Hematopoietic multipotent progenitor cell treated with erythropoietin and hydrocortisone succinate and interleukin-3 and kit ligand, for 8 days (in vitro differentiated cells): Measurements from ENCODE around the gene PIGN.

Experiments used
- DNase-seq: peaks from one replicate; pipeline ENCODE4 v3.0.0-alpha.2; 2015

Gene PIGN

DNA sequence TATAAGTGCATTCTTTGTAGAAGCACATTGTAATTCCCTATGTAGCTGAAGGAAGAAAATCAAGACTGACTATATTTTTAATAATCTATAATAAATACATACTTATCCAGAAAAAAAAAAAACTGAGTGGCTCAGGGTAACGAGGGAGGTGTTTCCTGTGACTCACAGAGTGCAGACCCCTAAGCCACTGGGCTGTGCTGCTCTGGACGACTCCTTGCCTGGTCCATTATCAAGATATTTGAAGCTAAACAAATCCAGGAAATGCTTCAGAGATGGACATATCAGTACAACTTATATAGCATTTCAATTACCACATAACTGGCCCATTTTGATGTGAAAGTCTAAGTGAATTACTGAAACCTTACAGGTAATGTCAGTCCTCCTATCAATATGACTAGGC lies 80.6 kb downstream of the PIGN start:
- no peak for DNase-seq

DNA sequence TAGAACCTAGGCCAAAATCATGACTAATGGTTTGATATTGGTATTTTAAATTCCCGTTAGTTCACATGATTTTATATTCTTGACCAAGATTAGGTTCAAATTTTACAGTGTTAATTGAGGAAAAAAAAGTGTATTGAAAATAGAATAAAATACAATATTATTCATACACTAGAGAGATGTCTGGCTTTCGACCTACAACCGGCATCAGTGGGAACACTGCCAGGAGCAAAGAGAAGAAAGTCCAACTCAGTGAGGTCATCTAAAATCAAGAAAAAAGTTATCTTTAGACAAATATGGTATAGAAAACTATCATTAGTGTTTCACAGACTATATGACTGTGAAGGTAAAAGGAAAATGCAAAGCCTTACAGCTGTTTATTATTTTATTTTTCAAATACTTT lies 81.5 kb downstream of the PIGN start:
- no peak for DNase-seq

DNA sequence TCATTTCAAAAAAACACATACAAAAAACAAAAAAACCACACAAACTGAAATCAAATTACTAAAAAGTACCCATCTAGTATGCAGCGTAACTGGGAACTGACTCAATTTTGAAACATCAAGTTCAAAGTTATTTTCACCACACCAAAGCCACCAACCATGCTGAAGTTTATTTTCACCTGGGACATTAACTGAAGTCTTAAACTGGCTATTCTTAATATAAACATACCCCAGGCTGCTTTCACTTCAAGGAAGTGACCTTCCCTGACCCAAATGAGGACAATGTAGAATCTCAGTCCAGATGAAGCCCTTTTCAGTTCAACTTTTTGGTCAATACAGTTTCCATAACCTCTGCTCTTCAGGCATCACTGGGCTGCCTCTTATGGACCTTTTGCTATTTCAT lies 84.6 kb downstream of the PIGN start:
- no peak for DNase-seq

DNA sequence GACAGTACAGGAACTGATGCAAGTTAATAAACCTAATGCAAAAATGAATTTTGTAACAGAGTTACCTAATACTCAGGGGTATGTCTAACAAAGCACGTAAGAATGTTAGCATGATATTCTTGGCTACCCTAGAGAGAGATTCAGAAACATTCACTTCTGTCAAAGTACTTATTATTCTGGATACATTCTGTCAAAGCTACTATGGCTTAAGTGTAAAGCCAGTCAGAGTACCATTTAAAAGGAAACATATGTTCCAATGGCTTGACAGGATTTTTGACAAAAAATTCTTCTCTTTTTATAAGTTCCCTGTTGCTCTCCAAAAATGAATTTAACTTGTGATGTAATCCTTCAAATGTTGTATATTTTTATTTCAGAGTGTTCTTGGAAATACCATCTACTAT lies 85.5 kb downstream of the PIGN start:
- DNase-seq, result no peak

DNA sequence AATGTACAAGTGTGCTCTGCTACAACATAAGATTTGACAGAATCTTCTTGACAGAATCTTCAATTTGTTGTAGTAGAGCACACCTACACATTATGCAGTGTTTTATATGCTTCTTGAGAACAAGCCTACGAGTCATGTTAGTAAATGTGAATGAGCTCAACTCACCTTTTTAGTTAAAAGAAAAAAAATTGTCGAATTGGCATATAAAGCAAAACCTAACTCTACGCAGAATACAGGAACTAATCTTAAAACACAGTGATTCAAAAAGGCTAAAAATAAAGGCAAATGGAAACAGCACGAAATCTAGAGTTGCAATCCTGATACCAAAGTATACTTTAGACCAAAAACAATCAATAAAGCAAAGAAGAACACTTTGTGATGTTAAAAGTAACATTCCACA lies 87.9 kb downstream of the PIGN start:
- no peak for DNase-seq

DNA sequence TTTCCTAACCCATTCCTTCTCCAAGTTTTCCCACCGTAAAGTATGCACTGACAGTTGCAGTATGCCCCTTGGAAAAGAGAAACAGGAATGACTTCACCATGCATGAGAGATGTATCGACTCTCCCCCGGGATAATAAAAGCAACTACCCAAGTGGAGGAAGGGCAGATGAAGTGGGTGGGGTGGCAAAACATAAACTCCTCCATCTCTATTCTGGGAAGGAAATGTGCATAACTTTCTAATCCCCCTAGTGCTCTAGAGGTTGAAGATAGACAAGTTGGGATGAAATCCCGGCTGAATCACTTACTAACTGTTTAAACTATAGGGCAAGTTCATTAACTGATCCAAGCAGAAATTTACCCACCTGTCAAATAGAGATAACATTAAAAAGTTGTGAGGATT lies 89.2 kb downstream of the PIGN start:
- no peak for DNase-seq

DNA sequence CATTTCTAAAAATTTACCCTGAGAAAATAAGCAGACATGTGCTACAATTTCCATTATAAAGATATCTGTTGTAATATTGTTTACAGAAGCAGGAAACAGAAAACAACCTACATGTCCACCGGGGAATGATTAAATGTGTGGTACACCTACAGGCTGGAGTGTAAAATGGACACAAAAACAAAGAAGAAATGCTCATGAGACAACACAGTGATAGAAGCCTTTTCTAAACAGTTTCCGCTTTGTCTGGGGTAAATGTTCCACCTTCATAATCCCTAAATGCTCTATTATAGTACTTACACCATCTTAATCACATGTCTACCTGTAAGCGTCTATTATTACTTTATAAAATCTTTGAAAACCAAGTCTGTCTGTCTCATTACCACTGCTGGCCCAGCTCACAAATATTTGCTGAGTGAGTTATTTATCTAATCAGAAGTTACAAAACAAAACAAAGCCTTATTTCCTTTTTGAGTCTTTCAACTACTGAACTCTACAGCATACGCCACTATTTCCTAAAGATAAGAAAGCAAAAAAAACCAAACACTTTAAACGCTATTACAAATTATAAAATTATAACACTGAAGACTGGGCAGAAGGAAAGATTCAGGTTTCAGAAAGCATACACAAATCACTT lies 95.3 kb downstream of the PIGN start:
- no peak for DNase-seq

DNA sequence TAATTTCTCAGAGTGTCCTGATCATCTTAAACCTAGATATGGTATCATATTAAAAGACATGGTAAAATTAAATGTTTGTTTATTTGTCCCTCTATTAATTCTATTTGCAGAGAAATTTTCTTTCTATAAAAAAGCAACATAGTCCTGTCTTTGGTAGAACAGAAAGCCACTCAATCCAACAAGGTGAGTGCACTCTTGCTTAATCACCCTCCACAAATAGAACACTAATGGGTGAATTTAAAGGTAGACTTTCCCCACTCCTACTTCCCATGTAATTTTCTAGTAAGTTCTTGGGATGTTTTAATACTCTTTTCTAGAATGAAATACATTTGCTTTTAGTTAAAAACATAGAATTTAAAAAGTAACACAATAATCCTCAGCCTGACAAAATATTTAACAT lies 97.7 kb downstream of the PIGN start:
- no peak for DNase-seq

DNA sequence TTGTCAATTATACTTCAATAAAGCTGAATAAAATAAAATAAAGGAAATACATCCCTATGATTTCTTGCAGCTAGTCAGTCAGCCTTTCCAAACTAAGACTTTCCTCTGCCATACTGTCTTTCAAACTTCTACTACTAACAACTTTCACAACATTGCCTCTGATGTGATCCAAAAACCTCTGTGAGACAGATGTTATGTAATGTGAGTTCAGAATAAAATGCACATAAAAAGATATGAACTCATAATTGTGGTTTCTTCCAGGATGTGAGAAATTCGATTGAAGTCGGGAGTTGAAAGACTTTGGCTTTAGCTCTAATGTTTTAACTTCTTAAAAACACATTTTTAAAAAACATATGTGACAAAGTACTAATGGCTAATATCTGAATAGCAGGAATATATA lies 98.7 kb downstream of the PIGN start:
- no peak for DNase-seq

DNA sequence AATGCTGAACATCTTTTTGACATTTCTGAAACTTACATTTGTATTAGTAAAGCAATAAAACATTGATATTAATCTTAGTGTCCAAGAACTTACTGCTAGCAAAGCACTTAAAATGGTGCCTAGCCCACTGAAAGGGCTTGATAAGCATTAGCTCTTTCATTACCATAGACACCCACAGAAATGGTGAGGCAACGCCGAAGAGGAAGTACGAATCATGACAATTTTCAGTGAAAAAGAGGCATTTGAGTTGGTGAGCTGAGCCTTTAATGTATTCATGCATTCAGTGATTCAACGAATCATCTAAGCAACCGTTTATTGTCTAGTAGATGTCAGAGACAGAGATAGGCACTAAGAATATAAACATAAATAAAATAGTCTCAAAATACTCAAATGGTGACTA lies 101.1 kb downstream of the PIGN start:
- no peak for DNase-seq

DNA sequence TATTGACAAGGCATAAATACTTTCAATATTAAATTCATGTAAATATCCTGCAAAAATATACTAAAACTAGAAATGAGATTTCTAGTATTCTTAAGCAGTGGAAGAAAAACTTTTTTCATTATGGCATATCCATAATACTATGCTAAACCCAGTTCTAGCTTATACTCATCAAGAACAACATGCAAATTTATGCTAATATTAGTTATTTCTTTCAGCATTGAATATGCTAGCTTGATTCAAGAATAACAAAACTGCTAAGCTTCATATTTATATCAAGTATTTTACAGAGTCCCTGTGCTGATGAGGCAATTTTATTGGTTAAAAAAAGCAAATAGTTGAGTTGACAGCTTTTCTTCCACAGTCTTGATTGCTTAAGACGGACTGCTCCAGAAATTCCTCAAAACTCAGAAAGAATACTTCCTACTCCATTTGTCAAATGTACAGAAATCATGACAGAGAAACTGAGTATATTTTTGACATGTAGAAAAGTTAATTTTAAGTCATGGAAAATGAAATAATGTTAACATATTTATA lies 105.0 kb downstream of the PIGN start:
- no peak for DNase-seq

DNA sequence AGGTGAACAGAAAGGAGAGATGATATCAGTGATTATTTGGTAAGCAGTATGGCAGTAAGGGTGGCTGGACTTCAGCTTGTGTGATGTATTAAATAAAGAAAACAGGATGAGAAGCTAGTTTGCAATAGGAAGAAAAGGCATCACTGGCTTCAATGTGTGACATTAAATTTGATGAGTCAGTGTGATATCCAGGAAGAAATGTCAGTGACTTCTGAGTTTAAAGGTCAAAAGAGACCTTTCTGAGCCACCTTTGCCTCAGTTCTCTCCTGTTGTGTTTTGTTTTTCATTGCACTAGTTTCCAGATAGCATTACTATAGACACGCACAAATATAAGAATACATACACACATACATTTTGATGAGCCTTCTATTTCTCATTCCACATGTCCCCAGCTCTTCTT lies 105.6 kb downstream of the PIGN start:
- DNase-seq, result no peak

DNA sequence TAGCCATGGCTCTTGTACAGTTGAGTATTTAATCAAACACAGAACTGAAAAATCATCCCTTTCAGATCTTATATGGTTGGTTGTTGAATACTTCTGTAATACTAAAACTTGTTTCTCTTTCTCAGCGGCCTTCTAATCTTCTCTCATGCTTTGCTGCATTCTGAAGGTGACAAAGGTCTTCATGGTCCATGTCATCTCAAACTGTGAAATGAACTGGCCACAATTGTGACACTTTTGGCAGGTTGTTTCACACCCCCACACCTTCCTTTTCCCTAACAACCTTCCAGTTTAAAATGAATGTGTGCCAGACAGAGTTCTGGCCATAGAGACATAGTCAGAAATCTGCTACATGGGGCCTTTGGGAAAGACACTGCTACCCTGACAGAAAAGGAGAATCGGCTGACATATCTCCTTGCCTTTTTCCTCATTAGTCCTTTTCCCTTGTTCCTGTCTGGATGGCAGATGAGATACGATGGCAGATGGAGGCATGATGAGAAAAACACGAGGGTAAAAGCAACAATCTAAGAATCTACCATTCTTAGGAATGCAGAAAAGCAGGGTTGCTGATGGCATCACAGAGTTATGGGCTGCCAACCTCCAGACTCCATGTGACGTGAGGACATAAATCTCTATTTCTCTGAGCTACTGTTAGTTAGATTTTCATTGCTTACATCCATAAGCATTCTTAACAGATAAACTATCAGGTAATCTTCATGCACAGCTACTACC lies 106.5 kb downstream of the PIGN start:
- DNase-seq, result no peak

DNA sequence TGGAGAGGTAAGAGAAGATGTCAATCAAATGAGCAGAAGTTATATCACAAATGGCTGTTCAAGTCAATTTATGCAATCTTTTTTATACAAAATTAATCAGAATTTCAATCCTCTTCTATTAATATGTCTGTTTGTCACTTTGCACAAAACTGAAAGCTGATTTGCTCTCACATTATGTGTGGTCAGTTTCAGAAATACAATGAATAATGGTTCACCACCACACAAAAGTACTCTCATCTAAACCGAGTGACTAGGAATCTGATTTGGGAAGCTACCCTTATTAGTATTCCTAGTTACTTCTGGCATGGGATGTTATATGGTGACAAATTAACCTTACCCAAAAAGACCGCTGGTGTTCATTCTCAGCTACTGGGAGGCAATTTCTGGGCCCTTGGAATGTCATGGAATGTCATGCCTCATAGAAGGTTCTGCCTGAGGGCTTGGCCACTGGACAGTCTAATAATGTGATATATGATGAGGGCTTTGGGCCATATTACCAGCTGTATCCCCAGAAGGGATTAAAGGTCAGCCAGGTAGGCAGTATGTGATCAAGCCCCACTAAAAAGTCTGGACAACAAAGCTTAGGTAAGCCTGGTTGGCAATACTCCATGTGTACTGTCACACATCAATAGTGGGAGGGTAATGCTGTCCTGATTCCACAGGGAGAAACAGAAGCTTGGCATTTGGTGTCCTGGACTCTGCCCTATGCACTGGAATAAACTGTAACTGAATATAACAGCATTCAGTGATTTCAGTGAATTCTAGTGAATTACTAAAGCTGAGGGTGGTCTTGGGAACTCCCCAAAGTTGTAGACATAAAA lies 113.2 kb downstream of the PIGN start:
- no peak for DNase-seq

DNA sequence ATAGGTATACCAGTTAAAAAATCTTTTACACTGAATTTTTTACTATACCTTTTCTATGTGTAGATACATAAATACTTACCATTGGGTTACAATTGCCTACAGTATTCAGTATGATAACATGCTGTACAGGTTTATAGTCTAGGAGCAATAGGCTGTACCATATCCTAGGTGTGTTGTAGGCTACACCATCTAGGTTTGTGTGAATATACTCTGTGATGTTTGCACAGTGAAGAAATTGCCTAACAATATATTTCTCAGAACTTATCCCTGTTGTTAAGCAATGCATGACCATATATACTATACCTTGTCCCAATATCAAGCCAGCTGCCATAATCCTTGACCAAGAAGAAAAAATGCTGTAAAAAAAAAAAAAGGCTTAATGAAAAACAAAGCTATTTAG lies 114.5 kb downstream of the PIGN start:
- no peak for DNase-seq

DNA sequence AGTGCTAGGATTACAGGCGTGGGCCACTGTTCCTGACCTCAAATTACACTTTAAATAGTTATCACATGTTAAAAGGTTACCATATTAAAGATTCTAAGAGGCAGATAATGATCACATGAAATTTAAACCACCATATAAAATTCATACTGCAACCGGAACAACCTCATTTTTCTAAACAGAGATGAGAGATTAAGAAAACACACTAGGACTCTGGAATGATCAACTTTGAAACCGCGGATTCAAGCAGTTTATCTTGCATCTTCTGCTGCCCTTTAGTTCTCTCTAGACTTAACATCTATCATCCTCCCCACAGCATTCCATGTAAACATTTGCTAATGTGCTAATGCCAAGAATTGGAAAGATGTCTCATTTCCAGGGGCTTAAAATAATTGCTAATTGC lies 115.8 kb downstream of the PIGN start:
- no peak for DNase-seq

DNA sequence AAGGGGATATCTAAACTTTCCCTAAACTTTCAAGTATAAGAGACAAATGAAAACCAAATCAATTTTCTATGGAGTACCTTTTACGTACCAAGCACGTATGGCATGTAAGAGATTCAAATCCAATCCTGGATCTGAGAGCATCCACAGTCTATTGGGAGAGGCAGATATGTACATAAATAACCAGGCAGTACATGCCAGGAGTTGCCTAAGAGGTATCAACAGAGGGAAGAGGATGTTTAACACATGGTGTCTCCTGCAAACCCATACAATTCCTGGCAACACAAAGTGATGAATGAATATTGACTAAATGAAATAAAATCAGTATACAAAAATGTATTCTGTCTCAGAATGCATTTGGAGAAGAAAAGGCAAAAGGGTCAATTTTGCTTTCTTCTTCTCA lies 116.6 kb downstream of the PIGN start:
- no peak for DNase-seq

DNA sequence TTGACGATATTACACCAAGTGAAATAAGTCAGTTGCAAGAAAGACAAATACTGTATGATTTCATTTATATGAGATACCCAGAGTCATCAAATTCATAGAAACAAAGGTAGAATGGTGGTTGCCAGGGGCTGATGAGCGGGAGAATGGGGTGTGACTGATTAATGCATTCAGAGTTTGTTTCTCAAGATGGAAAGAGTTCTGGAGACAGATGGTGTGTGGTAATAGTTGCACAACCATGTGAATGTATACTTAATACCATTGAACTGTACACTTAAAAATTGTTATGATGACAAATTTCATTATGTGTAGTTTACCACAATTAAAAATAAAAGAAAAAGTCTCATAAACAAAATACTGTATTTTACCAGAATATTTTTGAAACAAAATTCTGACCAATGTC lies 117.3 kb downstream of the PIGN start:
- DNase-seq, result no peak

DNA sequence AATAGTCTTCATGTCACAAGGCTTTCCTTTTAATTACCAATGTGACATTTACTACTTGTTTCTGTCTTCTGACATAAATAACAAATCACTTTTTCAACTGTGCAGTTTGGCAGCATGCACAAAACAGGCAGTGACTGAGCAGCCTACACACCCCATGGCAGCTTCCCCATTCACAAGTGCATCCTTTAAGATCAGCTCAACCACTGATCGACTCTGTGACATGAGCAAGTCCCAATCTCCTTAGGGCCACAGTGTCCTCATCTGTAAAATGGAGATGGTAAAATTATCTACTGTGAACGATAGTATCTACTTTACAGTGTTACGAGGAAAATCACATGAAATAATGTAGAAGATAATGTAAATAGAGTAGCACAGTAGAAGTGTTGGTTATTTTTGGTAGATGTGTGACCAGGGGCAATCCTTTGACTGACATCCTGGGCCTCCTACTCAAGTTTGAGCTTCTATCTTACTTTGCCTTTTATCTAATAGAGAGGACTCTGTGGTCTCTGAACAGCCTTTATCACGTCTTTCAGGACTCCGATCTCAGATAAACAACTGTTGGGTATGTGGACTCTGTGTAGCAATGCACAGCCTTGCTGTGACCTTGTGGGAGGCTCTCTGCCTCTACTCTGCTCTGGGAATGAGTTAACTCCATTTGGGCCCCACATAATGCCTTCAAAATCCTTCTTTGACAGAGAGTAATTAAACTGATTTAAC lies 120.6 kb downstream of the PIGN start:
- peak; percentile 65 for DNase-seq

DNA sequence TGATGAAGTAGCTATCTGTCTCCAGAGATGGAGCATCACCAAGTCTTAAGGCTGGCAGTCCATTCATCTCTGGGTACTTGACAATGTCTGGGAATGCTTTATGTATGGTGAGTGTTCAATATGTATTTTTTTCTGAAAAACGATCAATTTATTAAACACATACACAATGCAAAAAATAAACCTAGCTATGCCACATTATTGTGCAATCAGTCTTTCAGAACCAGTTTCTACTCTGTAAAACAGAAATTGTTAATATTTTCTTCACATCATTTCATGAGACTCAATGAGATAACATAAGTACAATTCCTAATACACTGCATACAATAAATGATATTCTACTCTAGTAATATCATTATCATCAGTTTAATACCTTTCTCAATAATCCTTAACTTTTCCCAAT lies 122.5 kb downstream of the PIGN start:
- no peak for DNase-seq

DNA sequence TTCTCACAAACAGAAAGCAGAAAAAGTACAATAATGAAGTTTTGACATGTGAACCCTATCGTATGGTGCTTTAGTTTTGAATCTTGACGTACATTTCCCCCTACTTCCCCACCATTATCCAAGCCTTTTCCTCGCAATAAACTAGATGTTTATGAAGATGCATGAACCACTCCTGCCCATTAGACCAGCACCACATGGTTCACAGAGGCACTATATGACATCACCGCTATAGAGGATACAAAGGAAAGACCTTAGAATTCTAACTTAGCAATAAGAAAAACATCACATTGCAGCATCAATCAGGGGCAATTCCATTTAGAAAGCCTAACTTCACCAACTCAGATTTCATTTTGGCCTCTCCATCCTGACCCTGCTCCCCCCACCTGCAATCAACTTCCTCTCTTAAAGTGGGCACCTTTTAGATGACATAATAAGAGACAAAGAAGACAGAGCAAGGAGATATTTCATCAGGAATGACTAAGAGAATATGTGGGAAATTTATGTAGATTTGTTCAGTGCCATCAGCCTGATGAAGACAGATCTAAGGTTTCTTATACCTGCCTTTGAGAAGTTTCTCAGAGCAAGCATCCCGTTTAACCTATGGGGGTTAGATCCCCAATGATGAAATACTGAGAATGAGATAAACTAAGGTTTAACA lies 124.9 kb downstream of the PIGN start:
- DNase-seq, result no peak

DNA sequence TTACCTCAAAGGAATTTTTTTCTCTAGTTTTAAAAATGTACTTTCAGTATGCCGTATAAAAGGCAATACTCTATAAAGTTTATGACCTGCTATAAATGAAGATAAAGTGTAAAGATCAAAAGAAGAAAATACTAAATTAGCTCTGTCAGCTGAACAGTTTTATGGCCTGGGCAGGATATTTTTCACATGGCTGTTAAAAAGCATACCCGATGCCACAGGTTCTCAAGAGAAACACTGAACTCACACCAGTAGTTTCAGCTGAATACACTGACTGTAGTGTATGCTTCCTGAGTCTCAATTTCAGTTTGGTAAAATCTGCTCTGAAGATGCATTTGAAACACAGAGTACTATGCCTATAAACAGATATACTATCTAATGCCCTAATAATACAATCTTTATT lies 126.0 kb downstream of the PIGN start:
- DNase-seq, result no peak
